Measurements from ENCODE around the gene C11orf97.

GRCh38 chr11:94576306-94576705 lies 64.0 kb downstream of the C11orf97 start:
- TF ChIP-seq CTCF (IDR thresholded peaks at IDR 0.05) = no peak
- no peak for TF ChIP-seq POLR2A (IDR thresholded peaks at IDR 0.05)
- TF ChIP-seq POLR2AphosphoS5 (IDR thresholded peaks at IDR 0.05) = no peak

Measured in stomach (tissue), 4 donors.